K562 (cell line): ENCODE measurements around the gene UGT1A9. TPM values are rescaled to one million over a fixed set of nuclear protein-coding genes. Genes with fewer than 3 reads are reported as not detected.

Experiments used
- ATAC-seq: fragments of 200-7000 bp; cut with Tn5 transposase; 3 replicates; pipeline ENCODE4 v1.9.1; 2020; ENCODE audit warnings: moderate library complexity
- BruUV-seq: library from RNA; stranded (reverse); fragments of 400-500 nt; replicated peaks from 2 replicates; lab custom pipeline; 2021; lab: Mats Ljungman, UMichigan
- CTCF ChIA-PET: fragments of 300-600 bp; formaldehyde crosslinking; extraction: SDS; loops from one replicate; lab custom pipeline; 2021; ENCODE audit warnings: low intra/inter-chr PET ratio; lab: Yijun Ruan, JAX
- POLR2A ChIA-PET: fragments of 300-600, 350-650 bp; sonication (Branson Sonifier 250); formaldehyde crosslinking; extraction: SDS; loops from one replicate; lab custom pipeline; 2021; ENCODE audit warnings: antibody characterized with exemption, inconsistent platforms; lab: Yijun Ruan, JAX
- DNase-seq, 4 experiments: peaks; one replicate each; pipeline versions ENCODE4 v3.0.0 to v3.0.0-alpha.2; 2011 to 2018; ENCODE audit warnings: low spot score in 3 of 4, mixed read lengths in 3 of 4; ENCODE audit errors: extremely low read depth in 1 of 4
- FAIRE-seq: peaks from 2 replicates; lab custom pipeline; 2011; peaks lifted over from hg19 to GRCh38; lab: Jason Lieb, UNC
- H2AFZ ChIP-seq: 2 replicates; pipeline ENCODE4 v1.6.0; 2011; ENCODE audit warnings: low read depth, low read length, control low read depth, inconsistent platforms
- H3K27ac ChIP-seq: fragments of 200-600 bp; 3 replicates; pipeline ENCODE4 v1.8.0; 2011; ENCODE audit warnings: low read depth, mild to moderate bottlenecking, control low read depth, inconsistent platforms, low read length, moderate library complexity, mixed read lengths; ENCODE audit errors: extremely low read depth
- H3K27me3 ChIP-seq, 2 experiments: fragments of 300-600 bp in 1 of 2; 2 replicates in 1 of 2; 3 replicates in 1 of 2; pipeline versions ENCODE4 v1.6.0 to v1.8.0; 2011; ENCODE audit warnings: inconsistent platforms in 2 of 2, low read length in 2 of 2, mild to moderate bottlenecking in 1 of 2, mixed read lengths in 1 of 2, moderate library complexity in 1 of 2; ENCODE audit not compliant: control insufficient read depth in 2 of 2, insufficient read depth in 2 of 2
- H3K36me3 ChIP-seq: fragments of 300-600 bp; 3 replicates; pipeline ENCODE4 v1.8.0; 2011; ENCODE audit warnings: mild to moderate bottlenecking, low read length, inconsistent platforms; ENCODE audit not compliant: control insufficient read depth, insufficient read depth
- H3K4me1 ChIP-seq, 2 experiments: fragments of 200-600 bp in 1 of 2; replicated peaks in 1 of 2; 2 replicates in 1 of 2; 3 replicates in 1 of 2; pipeline versions ENCODE4 v1.5.1 to v1.8.0; 2011; ENCODE audit warnings: inconsistent platforms in 2 of 2, low read length in 2 of 2, mild to moderate bottlenecking in 1 of 2, mixed read lengths in 1 of 2, moderate library complexity in 1 of 2; ENCODE audit not compliant: control insufficient read depth in 2 of 2, insufficient read depth in 2 of 2
- H3K4me2 ChIP-seq: 2 replicates; pipeline ENCODE4 v1.6.1; 2011; ENCODE audit warnings: low read length, control low read depth, inconsistent platforms, mixed read lengths; ENCODE audit not compliant: insufficient read depth
- H3K4me3 ChIP-seq: fragments of 200-600 bp; sonication (generic), shearing (Covaris generic); 2 replicates; pipeline ENCODE4 v1.5.1; 2016; ENCODE audit warnings: control low read depth, inconsistent platforms
- H3K79me2 ChIP-seq: fragments of 200-600 bp; 3 replicates; pipeline ENCODE4 v1.8.0; 2011; ENCODE audit warnings: low read length, inconsistent platforms; ENCODE audit not compliant: control insufficient read depth, insufficient read depth
- H3K9ac ChIP-seq, 2 experiments: 2 replicates each; pipeline versions ENCODE4 v1.6.0 to v1.6.1; 2011; ENCODE audit warnings: low read depth in 2 of 2, low read length in 2 of 2, control low read depth in 1 of 2, inconsistent platforms in 1 of 2, mild to moderate bottlenecking in 1 of 2, mixed read lengths in 1 of 2; ENCODE audit not compliant: insufficient read depth in 1 of 2
- H3K9me1 ChIP-seq: one replicate; pipeline ENCODE4 v1.6.0; 2011; ENCODE audit warnings: inconsistent platforms, mild to moderate bottlenecking, low read length, moderate library complexity; ENCODE audit not compliant: control insufficient read depth, insufficient read depth
- H3K9me3 ChIP-seq: replicated peaks from 2 replicates; pipeline ENCODE4 v1.5.1; 2011; ENCODE audit warnings: low read depth, low read length, inconsistent platforms; ENCODE audit not compliant: control insufficient read depth, insufficient read depth
- H4K20me1 ChIP-seq: replicated peaks from 2 replicates; pipeline ENCODE4 v1.6.1; 2011; ENCODE audit warnings: low read length, inconsistent platforms, mixed read lengths; ENCODE audit not compliant: control insufficient read depth, insufficient read depth
- BACH1 ChIP-seq: fragments of 200-800 bp; sonication (Bioruptor generic); IDR thresholded peaks from 2 replicates; pipeline ENCODE4 v1.6.1; 2016; ENCODE audit warnings: missing genetic modification characterization, missing compliant biosample characterization
- E2F6 ChIP-seq, 2 experiments: IDR thresholded peaks; 2 replicates each; pipeline ENCODE4 v1.6.1; 2011; ENCODE audit warnings: borderline replicate concordance in 1 of 2, control low read depth in 1 of 2, low read depth in 1 of 2, low read length in 1 of 2, mild to moderate bottlenecking in 1 of 2, mixed read lengths in 1 of 2, moderate library complexity in 1 of 2; ENCODE audit not compliant: insufficient read depth in 1 of 2, insufficient read length in 1 of 2, poor library complexity in 1 of 2, severe bottlenecking in 1 of 2; ENCODE audit errors: extremely low read depth in 1 of 2
- L3MBTL2 ChIP-seq: fragments of 450-650 bp; IDR thresholded peaks from 2 replicates; pipeline ENCODE4 v1.6.1; 2016; ENCODE audit warnings: mild to moderate bottlenecking, moderate library complexity
- MCM5 ChIP-seq: fragments of 450-650 bp; IDR thresholded peaks from 2 replicates; pipeline ENCODE4 v1.6.1; 2016; ENCODE audit warnings: low read depth
- PHF20 ChIP-seq: fragments of 450-650 bp; IDR thresholded peaks from 2 replicates; pipeline ENCODE4 v1.6.1; 2018; ENCODE audit not compliant: partially characterized antibody
- SOX6 ChIP-seq: fragments of 450-650 bp; IDR thresholded peaks from 2 replicates; pipeline ENCODE4 v1.6.1; 2014; ENCODE audit warnings: mild to moderate bottlenecking
- WGBS: fragments of 100-300 bp; shearing (Covaris generic); methylation state at CpG from one replicate; pipeline ENCODE4 v1.1.6; 2016; ENCODE audit warnings: low coverage, mixed read lengths; ENCODE audit not compliant: insufficient coverage; ENCODE audit errors: missing lambda C conversion rate; 5-methylcytosine and 5-hydroxymethylcytosine counted together
- in situ Hi-C: fragments of 300-500 bp; cut with MboI; formaldehyde crosslinking; loops from 4 replicates; pipeline ENCODE4 v1.15.0; 2018; ENCODE audit warnings: inconsistent platforms, mixed read lengths
- intact Hi-C: fragments of 100-400 bp; cut with micrococcal nuclease; formaldehyde crosslinking; loops from 2 replicates; pipeline ENCODE4 v1.14.2; 2022
- polyA plus RNA-seq, 8 experiments: library from polyadenylated mRNA; depleted of rRNA in 4 of 8; stranded (reverse) in 5 of 8; unstranded in 3 of 8; fragments of >200 nt; fragmentation: Nextera tagmentation in 2 of 8; fragmentation: Illumina TruSeq in 1 of 8; extraction: Ambion mirVana in 2 of 8; extraction: Trizol in 1 of 8; gene quantifications; 2 replicates each; pipeline versions ENCODE4 v1.2.1 to v1.2.3, GENCODE V29; 2011 to 2014; ENCODE audit warnings: inconsistent platforms in 1 of 8, missing spikeins in 1 of 8
- total RNA-seq, 7 experiments: library from RNA; depleted of rRNA in 6 of 7; stranded (reverse); fragments of >200 nt in 6 of 7; fragmentation: Illumina TruSeq in 2 of 7; extraction: Trizol in 2 of 7; gene quantifications; 2 replicates each; pipeline versions ENCODE4 v1.2.1 to v1.2.3, GENCODE V29; 2011 to 2021; ENCODE audit warnings: low replicate concordance in 1 of 7

Gene UGT1A9
- total and polyA plus RNA-seq, 9 of the 15 experiments (the other 6 are each of a cell fraction or from before 2014, with no cell fraction given) = 0.09 TPM; not detected in 8

GRCh38 chr2:233810385-233810784 lies 138.7 kb downstream of the UGT1A9 start:
- Histone ChIP-seq H3K27ac (no peak overlapping the region), H3K4me2 (no peak overlapping the region), H4K20me1 (no peaks in the 10 kb centered on the region), H3K4me1 (no peaks in the 10 kb centered on the region), H3K9ac (no peak overlapping the region), H3K9me1 (no peaks in the 10 kb centered on the region), H2AFZ (no peak overlapping the region), H3K36me3 (no peaks in the 10 kb centered on the region), H3K79me2 (no peaks in the 10 kb centered on the region), H3K4me3 (no peak overlapping the region), H3K27me3 (peaks cover 2 to 26% of the 10 kb centered on the region in 2 experiments; a peak in 2 of 5 replicates), H3K9me3 (no peaks in the 10 kb centered on the region)
- POLR2A ChIA-PET = interaction anchor here (0.6 kb wide), 1 partner anchor 41 kb away, joined by 4 read pairs; no protein-coding TSS in a partner anchor
- no peak for ATAC-seq
- 3% methylated on average over 5 of the region's 6 CpGs for WGBS
- intact Hi-C loops (no loop called here), in situ Hi-C loops (no loop called here)
- BruUV-seq = no TSS peak
- CTCF ChIA-PET = no interaction called here
- DNase-seq = no peak
- FAIRE-seq = no peak
- no peak for TF ChIP-seq SOX6
- no peak for TF ChIP-seq BACH1 (tag)
- peak in 1 of 2 experiments; percentile 29 for TF ChIP-seq E2F6 (IDR thresholded peaks at IDR 0.05; ENCODE audit: borderline replicate concordance in 1 of 2, extremely low read depth in 1 of 2, insufficient read depth in 1 of 2, insufficient read length in 1 of 2, low read depth in 1 of 2, low read length in 1 of 2, poor library complexity in 1 of 2, severe bottlenecking in 1 of 2)
- TF ChIP-seq PHF20 = no peak
- TF ChIP-seq L3MBTL2 = peak; percentile 30; the same call in 1 of the 2 replicates
- TF ChIP-seq MCM5 = no peak
